Stimulated activated CD4-positive, alpha-beta T cell treated with anti-CD3 and anti-CD28 coated beads, Interleukin-4, amount 100 ng/mL, for 48 hours (primary cell): Measurements from ENCODE around the gene DBP.
A peak's percentile ranks its signal among the peaks of the same experiment; 100 is the strongest.
"Not testable (repeated sequence)": the region's sequence is repeated elsewhere in the genome, so short reads cannot be mapped to it uniquely, and the experiment has no call there.

ENCODE experiments used
- DNase-seq, 2 donors: peaks; one replicate each; pipeline ENCODE4 v3.0.0-alpha.2; 2020; ENCODE audit warnings: low read depth in 2 of 2

Gene DBP

DNA sequence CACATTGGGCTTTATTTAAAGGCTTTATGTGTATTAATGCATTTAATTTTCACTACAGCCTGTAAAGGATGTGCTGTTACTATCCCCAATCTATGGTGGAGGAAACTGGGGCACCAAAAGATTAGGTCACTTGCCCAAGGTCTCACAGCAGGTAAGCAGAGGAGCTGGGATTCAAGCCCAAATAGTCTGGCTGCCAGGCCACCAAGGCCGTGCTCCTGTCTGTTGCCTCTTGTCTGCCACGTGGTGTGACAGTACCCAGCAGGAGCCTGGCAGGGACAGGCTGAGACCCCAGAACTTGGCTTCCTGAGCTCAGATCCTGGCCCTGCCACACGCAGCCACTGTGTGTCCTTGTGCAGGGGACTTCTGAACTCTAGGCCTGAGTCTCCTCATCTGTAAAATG is 31.2 kb upstream of the DBP start:
- no peak for DNase-seq

DNA sequence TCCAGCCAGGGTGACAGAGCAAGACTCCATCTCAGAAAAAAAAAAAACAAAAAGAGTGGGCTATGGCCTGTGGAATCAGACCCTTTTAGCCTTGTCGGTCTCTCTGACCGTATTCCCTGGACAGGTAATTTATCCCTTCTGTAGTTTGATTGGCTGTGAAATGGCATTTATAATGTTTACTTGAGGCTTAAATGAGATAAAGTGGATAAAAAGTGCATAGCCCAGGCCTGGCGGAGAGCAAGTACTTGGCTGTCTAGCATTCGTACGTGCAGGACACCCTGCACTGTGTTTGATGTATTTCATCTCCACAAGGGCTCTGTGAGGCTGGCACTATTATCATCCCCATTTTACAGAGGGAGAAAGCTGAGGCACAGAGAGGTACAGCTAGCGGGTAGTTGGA is 28.6 kb upstream of the DBP start:
- DNase-seq, result no peak

DNA sequence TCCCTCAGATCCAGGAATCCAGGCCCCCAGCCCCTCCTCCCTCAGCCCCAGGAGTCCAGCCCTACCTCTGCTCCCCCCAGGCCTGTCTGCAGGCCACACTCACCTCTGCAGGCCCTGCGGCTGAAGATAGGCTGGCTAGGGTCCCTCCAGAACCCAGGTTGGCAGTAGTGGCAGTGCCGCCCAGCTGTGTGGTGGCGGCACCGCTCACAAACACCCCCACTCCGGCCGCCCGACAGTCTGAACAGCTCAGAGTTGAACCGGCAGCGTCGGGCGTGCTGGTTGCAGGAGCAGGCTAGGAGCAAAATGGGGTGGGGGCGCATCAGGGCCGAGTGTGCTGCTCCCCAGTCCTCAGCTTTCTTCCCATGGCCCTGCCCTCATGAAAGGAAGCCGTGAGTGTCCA is 27.3 kb upstream of the DBP start:
- DNase-seq, result no peak

DNA sequence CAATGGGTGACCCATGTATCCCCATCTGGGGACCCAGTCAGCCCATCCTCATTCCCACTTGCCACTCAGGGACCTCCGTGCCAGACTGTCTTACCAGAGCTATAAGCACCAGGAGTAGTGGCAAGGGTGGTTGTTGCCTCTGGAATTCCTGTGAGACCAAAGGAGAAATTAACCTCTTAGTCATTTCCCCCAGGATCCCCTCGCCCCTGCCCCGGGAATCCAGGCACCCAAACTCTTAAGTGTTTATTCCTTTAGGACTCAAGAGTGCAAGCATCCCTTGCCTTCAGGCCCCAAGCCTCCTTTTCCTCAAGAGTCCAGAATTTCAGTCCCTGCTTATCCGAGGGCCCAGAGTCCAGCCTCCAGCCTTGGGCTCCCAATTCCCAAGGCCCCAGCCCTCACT is 26.5 kb upstream of the DBP start:
- DNase-seq, result no peak

DNA sequence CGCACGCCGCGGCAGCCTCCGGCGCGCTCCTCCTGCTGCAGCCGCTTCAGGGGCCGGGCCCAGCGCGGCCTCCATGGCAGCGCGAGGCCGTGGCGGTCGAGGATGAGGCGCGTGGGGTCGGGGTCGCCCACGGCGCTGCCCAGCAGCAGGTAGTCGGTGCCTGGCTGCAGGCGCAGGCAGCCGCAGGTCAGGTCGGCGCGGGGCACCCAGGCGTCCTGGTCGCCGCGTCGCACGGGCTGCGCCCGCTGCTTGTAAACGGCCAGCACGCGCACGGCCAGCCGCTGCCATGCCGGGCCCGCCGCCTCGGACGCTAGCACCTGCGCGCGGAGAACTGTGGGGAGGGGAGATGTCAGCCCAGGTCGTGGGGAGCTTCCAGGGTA is 24.5 kb upstream of the DBP start:
- no peak for DNase-seq

DNA sequence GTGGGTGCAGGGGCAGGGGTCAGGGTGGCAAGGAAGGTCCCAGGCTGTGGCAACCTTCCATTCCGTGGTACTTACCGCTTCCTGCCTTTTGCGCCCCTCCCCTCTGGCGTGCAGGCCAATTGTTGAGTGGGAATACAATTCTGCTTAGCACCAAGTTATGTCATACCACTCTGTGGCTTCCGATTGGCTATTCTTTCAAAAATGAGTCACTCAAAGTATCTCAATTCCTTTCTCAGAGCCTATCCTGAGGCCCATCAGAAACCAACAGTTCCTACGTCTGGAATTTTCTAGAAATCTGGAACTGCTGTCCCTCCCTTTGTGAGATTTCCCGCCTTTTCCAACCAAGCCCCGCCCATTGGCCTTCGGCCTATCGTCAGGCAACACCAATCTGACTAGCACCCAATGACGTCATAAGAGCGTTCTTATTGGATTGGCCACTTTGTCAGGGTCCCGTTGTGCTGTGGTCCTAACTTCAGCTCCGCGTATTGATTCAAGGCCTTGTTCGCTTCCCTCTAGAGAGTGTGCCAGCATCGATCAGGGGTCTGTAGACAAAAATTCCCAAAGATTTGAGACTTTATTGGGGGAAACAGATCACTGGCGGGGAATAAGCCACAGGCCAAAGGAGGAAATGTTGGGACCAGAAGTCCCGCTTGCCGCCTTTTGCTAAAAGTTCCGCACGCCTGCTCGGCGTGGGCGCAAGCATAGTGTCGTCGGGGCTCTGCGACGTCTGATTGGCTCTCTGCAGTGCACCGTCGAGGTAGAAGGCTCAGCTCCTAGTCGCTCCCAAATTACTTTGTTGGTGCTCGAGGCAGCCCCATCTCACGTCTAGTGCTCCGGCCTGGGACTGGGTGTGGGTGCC is 23.9 kb upstream of the DBP start:
- DNase-seq, result peak; percentile 76 to 80

DNA sequence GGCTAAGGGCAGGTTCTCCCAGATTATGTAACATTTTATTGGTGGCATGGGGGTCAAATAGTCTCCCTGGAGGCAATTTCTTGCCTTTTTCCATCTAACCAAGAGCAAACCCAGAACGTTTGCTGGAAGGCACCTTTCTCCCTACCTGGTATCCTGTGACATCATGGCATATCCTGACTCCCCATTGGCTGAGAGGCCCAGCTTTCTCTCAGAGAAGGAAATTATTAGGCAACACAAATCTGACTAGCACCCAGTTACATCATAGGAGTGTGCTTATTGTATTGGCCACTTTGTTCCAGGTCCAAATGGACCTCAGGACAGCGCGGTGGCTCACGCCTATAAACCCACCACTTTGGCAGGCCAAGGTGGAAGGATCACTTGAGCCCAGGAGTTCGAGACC is 22.6 kb upstream of the DBP start:
- DNase-seq, result no peak

DNA sequence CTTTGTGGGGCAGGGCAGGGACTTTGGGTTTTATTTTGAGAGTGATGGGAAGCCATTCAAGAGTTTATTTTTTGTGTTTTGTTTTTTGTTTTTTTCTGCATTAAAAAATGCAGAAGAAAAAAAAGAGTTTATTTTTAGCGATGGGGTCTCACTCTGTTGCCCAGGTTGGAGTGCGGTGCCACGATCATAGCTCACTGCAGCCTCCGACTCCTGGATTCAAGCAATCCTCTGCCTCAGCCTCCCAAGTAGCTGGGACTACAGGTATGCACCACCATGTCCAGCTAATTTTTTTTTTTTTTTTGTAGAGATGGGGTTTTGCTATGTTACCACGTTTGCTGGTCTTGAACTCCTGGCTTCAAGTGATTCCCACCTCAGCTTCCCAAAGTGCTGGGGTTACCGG is 21.3 kb upstream of the DBP start:
- DNase-seq, result no peak

DNA sequence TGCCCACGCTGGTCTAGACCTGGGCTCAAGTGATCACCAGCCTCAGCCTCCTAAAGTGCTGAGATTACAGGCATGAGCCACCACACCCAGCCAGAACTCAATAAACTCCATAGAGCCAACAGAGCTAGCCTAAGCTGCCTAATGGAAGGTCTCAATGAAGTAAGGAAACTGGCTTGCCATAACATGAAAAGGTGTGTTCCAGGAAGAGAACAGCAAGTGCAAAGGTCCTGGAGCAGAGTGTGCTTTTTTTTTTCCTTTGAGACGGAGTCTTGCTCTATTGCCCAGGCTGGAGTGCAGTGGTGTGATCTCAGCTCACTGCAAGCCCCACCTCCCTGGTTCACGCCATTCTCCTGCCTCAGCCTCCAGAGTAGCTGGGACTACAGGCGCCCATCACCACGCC is 20.6 kb upstream of the DBP start:
- DNase-seq, result not testable (repeated sequence)

DNA sequence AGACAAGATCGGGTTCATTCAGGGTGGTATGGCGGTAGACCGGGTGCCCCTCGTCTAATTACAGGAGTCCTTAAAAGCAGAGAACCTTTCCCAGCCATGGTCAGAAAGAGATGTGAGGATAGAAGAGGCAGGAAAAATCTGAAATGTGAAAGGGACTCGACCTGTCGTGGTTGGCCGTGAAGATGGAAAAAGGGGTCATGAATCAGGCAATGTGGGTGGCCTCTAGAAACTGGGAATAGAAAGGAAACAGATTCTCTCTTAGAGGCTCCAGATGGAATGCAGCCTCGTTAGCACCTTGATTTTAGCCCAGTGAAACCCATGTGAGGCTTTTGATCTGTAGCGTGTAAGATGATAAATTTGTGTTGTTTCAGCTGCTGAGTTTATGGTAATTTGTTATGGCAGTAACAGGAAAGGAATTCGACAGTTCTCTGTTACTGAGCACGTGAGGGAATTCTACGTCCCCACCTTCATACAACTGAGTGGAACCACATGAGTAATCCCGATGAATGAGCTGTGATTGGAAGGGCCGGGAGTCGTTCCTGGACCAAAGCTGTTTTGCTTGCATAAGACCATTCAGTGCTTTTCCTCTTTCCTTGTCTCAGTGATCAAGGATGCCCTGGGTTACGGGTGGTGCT is 19.8 kb upstream of the DBP start:
- no peak for DNase-seq

- no peak for DNase-seq
Measured at GRCh38 chr19:48654299-48655059, 17.3 kb upstream of the DBP start.

- no peak for DNase-seq
Measured at GRCh38 chr19:48651683-48652048, 14.5 kb upstream of the DBP start.

- DNase-seq, result no peak
Measured at GRCh38 chr19:48650974-48651682, 13.9 kb upstream of the DBP start.

DNA sequence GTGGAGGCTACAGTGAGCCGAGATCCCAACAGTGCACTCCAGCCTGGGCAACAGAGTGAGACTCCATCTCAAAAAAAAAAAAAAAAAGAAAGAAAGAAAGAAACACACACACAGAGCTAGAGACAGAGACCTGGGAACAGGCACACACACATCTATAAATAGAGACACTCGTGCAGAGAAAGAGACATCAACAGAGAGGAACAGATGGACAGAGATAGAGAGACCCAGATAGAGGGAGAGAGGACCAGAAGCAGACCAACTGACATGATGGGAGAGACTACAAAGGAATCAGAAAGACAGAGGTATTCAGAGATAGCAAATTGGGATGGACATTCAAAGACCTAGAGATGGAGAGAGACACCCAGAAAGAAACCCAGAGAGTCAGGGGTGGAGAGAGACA is 11.0 kb upstream of the DBP start:
- DNase-seq, result no peak

DNA sequence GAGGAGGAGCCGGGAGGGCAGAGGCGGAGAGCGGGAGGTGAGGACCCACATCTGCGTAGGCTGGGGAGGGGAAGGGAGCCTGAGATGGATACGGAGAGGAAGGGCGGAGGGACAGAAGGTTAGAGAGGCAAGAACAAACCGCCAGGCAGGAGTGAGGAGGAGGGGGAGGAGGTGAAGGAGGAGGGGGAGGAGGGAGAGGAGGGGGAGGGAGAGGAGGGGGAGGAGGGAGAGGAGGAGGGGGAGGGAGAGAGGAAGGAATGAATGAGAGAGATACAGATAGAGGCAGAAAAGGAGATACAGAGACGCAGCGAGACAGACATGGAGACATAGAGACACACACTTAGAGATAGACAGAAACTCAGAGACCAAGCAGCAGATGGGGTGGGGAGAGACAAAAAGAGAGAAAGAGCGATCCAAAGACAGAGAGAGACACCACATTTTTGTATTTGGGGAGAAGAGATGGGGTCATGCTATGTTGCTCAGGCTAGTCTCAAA is 9.6 kb upstream of the DBP start:
- DNase-seq, result no peak

DNA sequence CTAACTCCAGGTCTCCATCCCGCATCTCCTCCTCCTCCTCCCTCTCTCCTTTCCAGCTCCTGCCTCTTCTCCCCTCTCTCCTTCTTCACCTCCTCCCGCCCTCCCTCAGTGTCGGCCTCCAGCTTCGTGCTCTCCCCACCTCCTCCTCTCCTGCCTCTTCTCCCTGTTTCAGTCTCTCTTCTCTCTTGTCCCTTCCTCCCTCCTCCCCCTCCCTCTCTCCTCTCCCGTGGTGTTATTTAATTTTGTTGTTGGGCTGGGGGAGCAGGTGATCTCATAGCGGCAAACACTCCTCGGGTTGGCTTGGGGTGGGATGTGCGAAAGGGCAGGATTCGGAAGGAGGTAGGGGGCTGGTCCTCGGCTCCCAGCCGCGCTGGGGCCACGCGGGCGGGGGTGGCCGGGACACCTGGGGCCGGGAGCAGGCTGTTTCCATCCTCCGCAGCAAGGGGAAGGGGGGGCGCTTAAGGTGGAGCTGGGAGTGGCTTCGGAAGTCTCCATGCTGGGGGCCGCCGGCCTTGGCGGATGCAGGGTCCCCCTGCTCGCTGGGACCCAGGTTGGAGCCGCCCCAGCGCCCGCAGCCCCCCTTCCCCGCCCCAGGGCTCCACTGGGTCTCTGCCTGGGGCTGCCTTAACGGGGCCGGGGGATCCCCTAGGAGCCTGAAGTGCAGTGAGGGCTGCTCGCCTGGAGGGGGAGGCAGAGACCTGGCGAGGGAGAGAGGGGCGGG is 9.0 kb upstream of the DBP start, which contains the start of gene CA11:
Gene CA11 (minus strand): TSS at position 187 of the 721 bp plus-strand sequence. CDS start 555 bp downstream, outside the sequence.
- peak; percentile 88 for DNase-seq

- DNase-seq, result no peak
Measured at GRCh38 chr19:48645620-48646000, 8.4 kb upstream of the DBP start.

GRCh38 chr19:48644839-48645619 is 7.8 kb upstream of the DBP start:
- DNase-seq, result peak; percentile 63 to 65

GRCh38 chr19:48644355-48644754 is 7.2 kb upstream of the DBP start:
- no peak for DNase-seq

- no peak for DNase-seq
Measured at GRCh38 chr19:48642862-48643261, 5.7 kb upstream of the DBP start.
